ENCODE measurements around the gene KCNIP1.

DNA sequence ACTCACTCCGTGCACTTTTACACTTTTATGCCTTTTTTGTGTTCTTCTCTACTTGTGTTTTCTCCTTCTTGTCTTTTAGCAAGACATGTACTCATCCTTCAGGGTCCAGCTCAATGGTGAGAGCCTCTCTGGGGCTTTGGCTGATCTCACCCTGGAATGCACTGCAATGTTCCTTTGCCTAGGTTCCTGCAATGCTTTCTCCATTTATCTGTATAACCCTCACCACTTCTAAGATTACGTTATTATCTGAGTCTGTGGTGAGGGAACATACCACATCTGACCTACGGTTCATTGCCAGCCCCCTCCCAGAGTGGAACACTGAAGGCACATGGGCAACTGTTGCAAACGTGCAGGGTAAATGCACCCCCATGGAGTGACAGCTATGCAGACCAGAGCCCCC, 47.3 kb downstream of the KCNIP1 start:
- TF ChIP-seq TAF1 (IDR thresholded peaks at IDR 0.05; ENCODE audit: low read depth) = no peak
- TF ChIP-seq YY1 (IDR thresholded peaks at IDR 0.05; ENCODE audit: low read depth) = no peak
- TF ChIP-seq CEBPB (IDR thresholded peaks at IDR 0.05) = no peak
- TF ChIP-seq TCF12 (IDR thresholded peaks at IDR 0.05; ENCODE audit: low read depth) = no peak
- TF ChIP-seq MAX (IDR thresholded peaks at IDR 0.05) = no peak
- no peak for TF ChIP-seq FOXM1 (IDR thresholded peaks at IDR 0.05; ENCODE audit: borderline replicate concordance, low read depth)
- no peak for TF ChIP-seq EP300 (IDR thresholded peaks at IDR 0.05; ENCODE audit: borderline replicate concordance)
- TF ChIP-seq RAD21 (IDR thresholded peaks at IDR 0.05; ENCODE audit: low read depth) = no peak
- no peak for TF ChIP-seq CREB1 (IDR thresholded peaks at IDR 0.05; ENCODE audit: low read depth)
- TF ChIP-seq EGR1 (IDR thresholded peaks at IDR 0.05) = no peak
- no peak for TF ChIP-seq REST (IDR thresholded peaks at IDR 0.05; ENCODE audit: low read depth)
- TF ChIP-seq ZBTB7A (IDR thresholded peaks at IDR 0.05; ENCODE audit: low read depth) = no peak
- TF ChIP-seq TEAD4 (IDR thresholded peaks at IDR 0.05) = no peak
- no peak for TF ChIP-seq USF1 (IDR thresholded peaks at IDR 0.05)

Data from Ishikawa (cell line).